Kidney (tissue), 14 donors: ENCODE data around the gene LOXL1. TPM values are rescaled to one million over a fixed set of nuclear protein-coding genes. Genes with fewer than 3 reads are reported as not detected.

Source experiments
- DNase-seq, 5 donors: peaks; one replicate each; pipeline ENCODE4 v3.0.0-alpha.2; 2013 to 2020
- FAIRE-seq: peaks from 2 replicates; lab custom pipeline; 2012; peaks lifted over from hg19 to GRCh38; lab: Jason Lieb, UNC
- H3K27ac ChIP-seq, 2 donors: one replicate each; pipeline ENCODE4 v1.7.0; 2013; ENCODE audit warnings: low read depth in 2 of 2, low read length in 2 of 2, inconsistent platforms in 1 of 2
- H3K27me3 ChIP-seq: one replicate; pipeline ENCODE4 v1.7.1; 2013; ENCODE audit warnings: low read length, inconsistent platforms; ENCODE audit not compliant: control insufficient read depth, insufficient read depth
- H3K36me3 ChIP-seq, 3 donors: one replicate each; pipeline versions ENCODE4 v1.7.0 to v1.7.1; 2013; ENCODE audit warnings: low read length in 3 of 3, control low read depth in 1 of 3, inconsistent platforms in 1 of 3; ENCODE audit not compliant: insufficient read depth in 3 of 3, control insufficient read depth in 2 of 3
- H3K4me1 ChIP-seq, 3 donors: one replicate each; pipeline versions ENCODE4 v1.7.0 to v1.7.1; 2013; ENCODE audit warnings: low read length in 3 of 3, inconsistent platforms in 1 of 3, low read depth in 1 of 3; ENCODE audit not compliant: control insufficient read depth in 2 of 3, insufficient read depth in 2 of 3
- H3K4me3 ChIP-seq, 3 donors: one replicate each; pipeline versions ENCODE4 v1.7.0 to v1.8.1; 2013; ENCODE audit warnings: low read length in 3 of 3, control low read depth in 1 of 3, inconsistent platforms in 1 of 3
- H3K9ac ChIP-seq, 3 donors: one replicate each; pipeline versions ENCODE4 v1.7.0 to v1.7.1; 2013; ENCODE audit warnings: low read length in 3 of 3, control low read depth in 1 of 3, inconsistent platforms in 1 of 3
- H3K9me3 ChIP-seq, 3 donors: one replicate each; pipeline versions ENCODE4 v1.7.0 to v1.7.1; 2013; ENCODE audit warnings: low read length in 3 of 3, control low read depth in 1 of 3, inconsistent platforms in 1 of 3; ENCODE audit not compliant: control insufficient read depth in 2 of 3, insufficient read depth in 1 of 3
- intact Hi-C: fragments of 100-400 bp; cut with DNase I; formaldehyde crosslinking; loops from one replicate; pipeline ENCODE4 v1.11.1; 2022
- polyA plus RNA-seq: library from polyadenylated mRNA; stranded (reverse); fragments of 350-450 nt; fragmentation: Illumina TruSeq; extraction: RNeasy Lipid Tissue Mini Kit (QIAGEN cat#74804); gene quantifications from one replicate; pipeline ENCODE4 v1.2.3, GENCODE V29; 2014; ENCODE audit warnings: low read depth, low replicate concordance; ENCODE audit not compliant: insufficient read depth
- total RNA-seq: library from RNA; stranded (reverse); fragmentation: NEBNext Ultra II Directional; extraction: Animal tissue kit (Norgen Biotek cat#: 25700); gene quantifications from one replicate; pipeline ENCODE4 v1.2.1, GENCODE V29; 2021
- TF ChIP-seq, protein P1 (sequence below): IDR thresholded peaks from 3 replicates; pipeline ENCODE4 v1.5.1; 2012; ENCODE audit warnings: mild to moderate bottlenecking, moderate library complexity, borderline replicate concordance; ENCODE audit not compliant: insufficient read depth; ENCODE audit errors: extremely low read depth
- donor health status: control.
- donor health status: control.
- donor health status: control.
- donor health status: control.
- donor health status: control.
- donor health status: DM: yes; HTN: yes; CAD: no.
- donor health status: Normal renal cell carcinoma (clear cell type).

LOXL1 gene
- total and polyA plus RNA-seq, 2 donors from 2014 or later, result 33.2 to 35.1 TPM

GRCh38 chr15:73952913-73953750, 26.9 kb downstream of the LOXL1 start:
- FAIRE-seq, result no peak
- intact Hi-C loops, result no loop called here
- TF ChIP-seq, protein P1, sequence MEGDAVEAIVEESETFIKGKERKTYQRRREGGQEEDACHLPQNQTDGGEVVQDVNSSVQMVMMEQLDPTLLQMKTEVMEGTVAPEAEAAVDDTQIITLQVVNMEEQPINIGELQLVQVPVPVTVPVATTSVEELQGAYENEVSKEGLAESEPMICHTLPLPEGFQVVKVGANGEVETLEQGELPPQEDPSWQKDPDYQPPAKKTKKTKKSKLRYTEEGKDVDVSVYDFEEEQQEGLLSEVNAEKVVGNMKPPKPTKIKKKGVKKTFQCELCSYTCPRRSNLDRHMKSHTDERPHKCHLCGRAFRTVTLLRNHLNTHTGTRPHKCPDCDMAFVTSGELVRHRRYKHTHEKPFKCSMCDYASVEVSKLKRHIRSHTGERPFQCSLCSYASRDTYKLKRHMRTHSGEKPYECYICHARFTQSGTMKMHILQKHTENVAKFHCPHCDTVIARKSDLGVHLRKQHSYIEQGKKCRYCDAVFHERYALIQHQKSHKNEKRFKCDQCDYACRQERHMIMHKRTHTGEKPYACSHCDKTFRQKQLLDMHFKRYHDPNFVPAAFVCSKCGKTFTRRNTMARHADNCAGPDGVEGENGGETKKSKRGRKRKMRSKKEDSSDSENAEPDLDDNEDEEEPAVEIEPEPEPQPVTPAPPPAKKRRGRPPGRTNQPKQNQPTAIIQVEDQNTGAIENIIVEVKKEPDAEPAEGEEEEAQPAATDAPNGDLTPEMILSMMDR, result no peak
- H3K36me3 ChIP-seq, result peaks cover 0 to 6% (median 0%) of the 10 kb centered on the region in 3 donors
- no peaks in the 10 kb centered on the region for H3K9me3 ChIP-seq
- peaks cover 0 to 11% (median 10%) of the 10 kb centered on the region in 3 donors for H3K4me1 ChIP-seq
- DNase-seq, result peak in 2 of 5 donors; percentile 30 to 75
- H3K27ac ChIP-seq, result peak overlapping the region in 1 of 2 donors; percentile 83
- H3K27me3 ChIP-seq, result no peaks in the 10 kb centered on the region
- H3K9ac ChIP-seq, result no peak overlapping the region
- H3K4me3 ChIP-seq, result no peak overlapping the region

GRCh38 chr15:73954188-73955145, 28.2 kb downstream of the LOXL1 start:
- DNase-seq (peak in 2 of 5 donors; percentile 41 to 75), FAIRE-seq (no peak)
- TF ChIP-seq, protein P1, result no peak
- H3K9me3 ChIP-seq, result no peaks in the 10 kb centered on the region
- no peak overlapping the region for H3K4me3 ChIP-seq
- no peak overlapping the region for H3K27ac ChIP-seq
- H3K27me3 ChIP-seq, result no peaks in the 10 kb centered on the region
- peaks cover 0 to 5% (median 0%) of the 10 kb centered on the region in 3 donors for H3K36me3 ChIP-seq
- peaks cover 0 to 11% (median 10%) of the 10 kb centered on the region in 3 donors for H3K4me1 ChIP-seq
- intact Hi-C loops, result no loop called here
- H3K9ac ChIP-seq, result no peak overlapping the region

GRCh38 chr15:73955326-73955725, 29.1 kb downstream of the LOXL1 start:
- Histone ChIP-seq H3K4me1 (peaks cover 0 to 11% (median 10%) of the 10 kb centered on the region in 3 donors), H3K27ac (no peak overlapping the region), H3K9me3 (no peaks in the 10 kb centered on the region), H3K9ac (no peak overlapping the region), H3K4me3 (no peak overlapping the region), H3K36me3 (no peaks in the 10 kb centered on the region), H3K27me3 (no peaks in the 10 kb centered on the region)
- intact Hi-C loops, result no loop called here
- DNase-seq (peak in 2 of 5 donors; percentile 29 to 48), FAIRE-seq (no peak)
- TF ChIP-seq, protein P1, result no peak
